Upper lobe of left lung (tissue), 4 donors: ENCODE data around the gene B3GAT2.

ENCODE experiments used
- POLR2A ChIP-seq, 4 donors: fragments of 450-650 bp; IDR thresholded peaks; one replicate each; pipeline ENCODE4 v1.5.1; 2016 to 2017; ENCODE audit warnings: antibody characterized with exemption in 4 of 4, mild to moderate bottlenecking in 2 of 4
- TF ChIP-seq, protein P1 (sequence below), 6 experiments: fragments of 450-650 bp in 4 of 6; fragments of 200-600 bp in 2 of 6; sonication (generic) in 2 of 6; IDR thresholded peaks; one replicate each; pipeline ENCODE4 v1.5.1; 2016 to 2019; ENCODE audit warnings: antibody characterized with exemption in 6 of 6

DNA sequence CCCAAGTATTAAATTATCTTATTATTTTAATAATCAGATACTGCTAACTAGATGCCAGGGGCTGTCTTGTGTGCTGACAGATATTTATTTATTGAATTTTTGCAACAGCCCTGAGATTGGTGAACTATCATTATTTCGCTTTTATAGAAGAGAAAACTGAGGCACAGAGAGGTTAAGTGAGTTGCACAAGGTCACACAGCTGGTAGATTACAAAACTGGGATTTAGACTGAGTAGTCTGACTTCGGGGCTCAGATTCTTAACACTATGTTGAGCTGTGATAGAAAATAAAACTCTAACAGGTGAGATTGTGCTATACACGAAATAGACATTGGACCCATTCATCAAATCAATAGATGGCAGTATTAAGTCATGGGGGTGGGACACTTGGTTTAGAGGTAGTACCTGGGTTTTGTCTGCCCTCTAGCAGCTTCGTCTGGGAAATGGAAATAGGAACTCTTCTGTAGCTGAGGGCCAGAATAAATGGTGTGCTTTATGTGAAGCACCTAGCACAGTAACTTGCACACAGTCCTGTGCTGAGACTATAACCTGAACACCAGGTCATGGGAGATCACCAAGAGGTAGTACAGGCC is 113.4 kb downstream of the B3GAT2 start:
- TF ChIP-seq, protein P1, sequence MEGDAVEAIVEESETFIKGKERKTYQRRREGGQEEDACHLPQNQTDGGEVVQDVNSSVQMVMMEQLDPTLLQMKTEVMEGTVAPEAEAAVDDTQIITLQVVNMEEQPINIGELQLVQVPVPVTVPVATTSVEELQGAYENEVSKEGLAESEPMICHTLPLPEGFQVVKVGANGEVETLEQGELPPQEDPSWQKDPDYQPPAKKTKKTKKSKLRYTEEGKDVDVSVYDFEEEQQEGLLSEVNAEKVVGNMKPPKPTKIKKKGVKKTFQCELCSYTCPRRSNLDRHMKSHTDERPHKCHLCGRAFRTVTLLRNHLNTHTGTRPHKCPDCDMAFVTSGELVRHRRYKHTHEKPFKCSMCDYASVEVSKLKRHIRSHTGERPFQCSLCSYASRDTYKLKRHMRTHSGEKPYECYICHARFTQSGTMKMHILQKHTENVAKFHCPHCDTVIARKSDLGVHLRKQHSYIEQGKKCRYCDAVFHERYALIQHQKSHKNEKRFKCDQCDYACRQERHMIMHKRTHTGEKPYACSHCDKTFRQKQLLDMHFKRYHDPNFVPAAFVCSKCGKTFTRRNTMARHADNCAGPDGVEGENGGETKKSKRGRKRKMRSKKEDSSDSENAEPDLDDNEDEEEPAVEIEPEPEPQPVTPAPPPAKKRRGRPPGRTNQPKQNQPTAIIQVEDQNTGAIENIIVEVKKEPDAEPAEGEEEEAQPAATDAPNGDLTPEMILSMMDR (IDR thresholded peaks at IDR 0.05): no peak
- TF ChIP-seq POLR2A (IDR thresholded peaks at IDR 0.05): no peak
